PFSK-1 (cell line): ENCODE results near the gene CAMK1D.

Experiments
- FOXP2 ChIP-seq: optimal IDR thresholded peaks from 2 replicates; pipeline ENCODE3; 2011; ENCODE audit warnings: borderline replicate concordance, control low read depth, inconsistent platforms; ENCODE audit not compliant: insufficient read depth; ENCODE audit errors: extremely low read length, extremely low read depth
- POLR2AphosphoS5 ChIP-seq: IDR thresholded peaks from 2 replicates; pipeline ENCODE4 v1.6.1; 2012; ENCODE audit warnings: low read depth, mild to moderate bottlenecking, control low read depth, low read length, moderate library complexity
- SIN3A ChIP-seq: IDR thresholded peaks from 2 replicates; pipeline ENCODE4 v1.6.1; 2012; ENCODE audit warnings: mild to moderate bottlenecking, low read length, moderate library complexity, borderline replicate concordance; ENCODE audit not compliant: insufficient read depth
- TAF1 ChIP-seq: IDR thresholded peaks from 2 replicates; pipeline ENCODE4 v1.6.1; 2012; ENCODE audit warnings: low read length, control low read depth, borderline replicate concordance; ENCODE audit not compliant: insufficient read depth
- TF ChIP-seq, protein P1 (sequence below), 2 experiments: IDR thresholded peaks; 2 replicates each; pipeline versions ENCODE4 v1.6.1 to v1.8.0; 2011 to 2012; ENCODE audit warnings: low read depth in 2 of 2, low read length in 2 of 2, control low read depth in 1 of 2, inconsistent platforms in 1 of 2, mild to moderate bottlenecking in 1 of 2, moderate library complexity in 1 of 2; ENCODE audit not compliant: insufficient read depth in 1 of 2

CAMK1D gene

DNA sequence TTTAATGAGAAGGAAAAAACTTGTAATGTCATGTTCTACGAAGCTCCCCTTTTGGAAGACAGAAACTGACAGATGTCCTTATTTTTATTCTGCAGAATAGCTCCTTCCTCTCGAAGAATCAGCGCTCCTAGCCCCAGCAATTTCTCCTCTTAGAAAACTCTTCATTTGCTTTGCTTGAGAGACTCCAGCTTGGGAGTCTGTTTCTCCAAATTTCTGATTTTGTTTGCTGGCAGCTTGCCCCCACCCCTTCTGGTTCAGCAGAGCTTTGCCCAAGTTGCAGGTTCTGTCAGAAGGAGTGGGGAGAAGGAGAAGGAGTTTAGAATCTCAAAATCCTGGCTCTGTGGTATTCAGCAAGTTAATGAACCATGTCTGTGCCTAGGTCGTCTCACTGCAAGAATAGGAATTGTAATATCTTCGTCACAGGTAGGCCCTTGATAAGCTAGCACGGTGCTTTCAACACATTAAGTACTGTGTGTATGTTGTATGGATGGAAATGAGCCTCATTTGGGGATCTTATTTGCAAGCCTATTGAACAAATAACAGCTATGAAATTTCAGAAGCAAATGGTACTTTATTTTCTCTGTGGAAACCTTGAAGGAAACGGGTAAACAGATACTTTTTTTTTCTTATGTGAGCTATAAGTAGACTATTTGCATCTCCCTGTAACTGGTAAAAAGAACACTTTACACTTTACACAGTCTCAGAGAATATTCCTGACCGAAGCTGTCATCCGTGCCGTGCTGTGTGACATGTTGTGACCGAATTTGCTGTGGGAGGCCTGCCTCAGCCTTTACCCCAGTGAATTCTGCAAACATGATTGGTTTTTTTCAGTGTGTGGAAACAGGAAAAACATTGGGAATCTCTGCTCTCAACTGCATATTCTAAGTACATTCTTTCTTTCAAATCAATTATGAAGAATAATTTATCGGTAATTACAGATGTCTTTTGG, 290.9 kb downstream of the CAMK1D start:
- TF ChIP-seq, protein P1, sequence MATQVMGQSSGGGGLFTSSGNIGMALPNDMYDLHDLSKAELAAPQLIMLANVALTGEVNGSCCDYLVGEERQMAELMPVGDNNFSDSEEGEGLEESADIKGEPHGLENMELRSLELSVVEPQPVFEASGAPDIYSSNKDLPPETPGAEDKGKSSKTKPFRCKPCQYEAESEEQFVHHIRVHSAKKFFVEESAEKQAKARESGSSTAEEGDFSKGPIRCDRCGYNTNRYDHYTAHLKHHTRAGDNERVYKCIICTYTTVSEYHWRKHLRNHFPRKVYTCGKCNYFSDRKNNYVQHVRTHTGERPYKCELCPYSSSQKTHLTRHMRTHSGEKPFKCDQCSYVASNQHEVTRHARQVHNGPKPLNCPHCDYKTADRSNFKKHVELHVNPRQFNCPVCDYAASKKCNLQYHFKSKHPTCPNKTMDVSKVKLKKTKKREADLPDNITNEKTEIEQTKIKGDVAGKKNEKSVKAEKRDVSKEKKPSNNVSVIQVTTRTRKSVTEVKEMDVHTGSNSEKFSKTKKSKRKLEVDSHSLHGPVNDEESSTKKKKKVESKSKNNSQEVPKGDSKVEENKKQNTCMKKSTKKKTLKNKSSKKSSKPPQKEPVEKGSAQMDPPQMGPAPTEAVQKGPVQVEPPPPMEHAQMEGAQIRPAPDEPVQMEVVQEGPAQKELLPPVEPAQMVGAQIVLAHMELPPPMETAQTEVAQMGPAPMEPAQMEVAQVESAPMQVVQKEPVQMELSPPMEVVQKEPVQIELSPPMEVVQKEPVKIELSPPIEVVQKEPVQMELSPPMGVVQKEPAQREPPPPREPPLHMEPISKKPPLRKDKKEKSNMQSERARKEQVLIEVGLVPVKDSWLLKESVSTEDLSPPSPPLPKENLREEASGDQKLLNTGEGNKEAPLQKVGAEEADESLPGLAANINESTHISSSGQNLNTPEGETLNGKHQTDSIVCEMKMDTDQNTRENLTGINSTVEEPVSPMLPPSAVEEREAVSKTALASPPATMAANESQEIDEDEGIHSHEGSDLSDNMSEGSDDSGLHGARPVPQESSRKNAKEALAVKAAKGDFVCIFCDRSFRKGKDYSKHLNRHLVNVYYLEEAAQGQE (IDR thresholded peaks at IDR 0.05; ENCODE audit: insufficient read depth in 1 of 2, low read depth in 2 of 2, low read length in 2 of 2): no peak
- no peak for TF ChIP-seq POLR2AphosphoS5
- TF ChIP-seq TAF1: no peak
- no peak for TF ChIP-seq FOXP2
- no peak for TF ChIP-seq SIN3A

DNA sequence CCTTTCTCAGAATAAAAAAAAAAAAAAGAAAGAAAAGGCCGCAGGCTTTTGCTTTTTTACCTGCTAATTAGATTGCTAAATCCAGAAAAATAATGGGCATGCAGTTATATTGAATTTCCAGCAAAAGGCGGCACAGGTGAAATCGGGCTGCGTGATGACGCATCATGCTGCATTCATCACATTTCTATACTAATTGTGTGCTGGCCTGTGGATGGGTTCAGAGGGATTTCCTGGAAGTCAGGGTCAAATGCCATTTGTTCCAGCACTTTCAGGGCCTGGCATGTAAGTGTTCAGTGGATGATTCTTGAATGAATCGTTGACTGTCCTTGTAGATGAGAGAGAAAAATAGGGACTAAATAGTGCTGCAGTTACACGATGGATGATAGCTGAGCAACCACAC, 292.7 kb downstream of the CAMK1D start:
- TF ChIP-seq TAF1 (no peak), POLR2AphosphoS5 (no peak)
- TF ChIP-seq, protein P1 (IDR thresholded peaks at IDR 0.05; ENCODE audit: insufficient read depth in 1 of 2, low read depth in 2 of 2, low read length in 2 of 2): no peak

- TF ChIP-seq FOXP2: no peak
- no peak for TF ChIP-seq TAF1
- TF ChIP-seq SIN3A: no peak
- no peak for TF ChIP-seq POLR2AphosphoS5
- TF ChIP-seq, protein P1 (IDR thresholded peaks at IDR 0.05; ENCODE audit: insufficient read depth in 1 of 2, low read depth in 2 of 2, low read length in 2 of 2): no peak
Observed at GRCh38 chr10:12643279-12643678, 293.9 kb downstream of the CAMK1D start.

DNA sequence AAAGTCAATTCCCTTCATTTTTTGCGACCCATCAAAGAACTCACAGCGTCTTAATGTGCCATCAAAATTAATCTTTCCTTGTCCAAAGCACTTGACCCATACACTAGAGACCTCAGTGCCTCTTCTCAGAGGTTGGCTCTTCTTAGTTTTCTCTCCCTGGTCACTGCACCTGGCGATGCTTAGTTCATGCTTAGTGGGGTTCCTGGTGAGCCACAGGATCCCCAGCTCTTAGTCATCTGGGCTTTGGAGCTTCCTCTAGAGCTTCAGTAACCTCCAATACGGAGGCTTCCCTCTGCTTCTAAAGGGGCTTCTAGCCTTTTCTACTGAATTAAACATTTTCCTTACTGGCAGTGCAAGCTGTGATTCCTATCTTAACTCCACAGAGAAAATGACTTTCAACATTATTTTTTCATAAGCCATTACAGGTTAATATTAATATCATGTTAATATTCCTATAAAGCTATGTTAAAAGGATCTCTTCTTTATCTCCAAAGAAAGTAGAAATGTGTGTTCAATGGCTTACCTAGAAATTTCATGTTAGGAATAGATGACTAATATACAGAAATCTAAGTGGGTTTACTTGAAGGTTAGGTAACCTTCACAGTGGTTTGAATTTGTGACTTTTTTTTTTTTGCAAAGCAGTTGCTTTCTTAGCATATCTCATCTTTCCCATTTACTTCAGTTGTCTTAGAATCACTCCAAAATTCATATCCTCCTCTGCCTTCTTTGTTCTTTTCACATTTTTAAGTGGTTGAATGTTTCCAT, 295.2 kb downstream of the CAMK1D start:
- TF ChIP-seq TAF1 (no peak), FOXP2 (no peak), POLR2AphosphoS5 (no peak), SIN3A (no peak)
- TF ChIP-seq, protein P1 (IDR thresholded peaks at IDR 0.05; ENCODE audit: insufficient read depth in 1 of 2, low read depth in 2 of 2, low read length in 2 of 2): no peak
